ENCODE data around the gene ZC3H4. TPM values are rescaled to one million over a fixed set of nuclear protein-coding genes. Genes with fewer than 3 reads are reported as not detected.

The ZC3H4 gene
- total RNA-seq, 3 donors from 2014 or later, result 44.4 to 53.4 (median 52.8) TPM

GRCh38 chr19:47133021-47133471, 19.5 kb upstream of the ZC3H4 start:
- Histone ChIP-seq H3K9me3 (no peaks in the 10 kb centered on the region), H3K4me3 (no peak overlapping the region), H3K4me1 (ENCODE audit: low read depth) (peaks cover 5% of the 10 kb centered on the region), H3K36me3 (ENCODE audit: low read depth) (no peaks in the 10 kb centered on the region)
- TF ChIP-seq, protein P1, sequence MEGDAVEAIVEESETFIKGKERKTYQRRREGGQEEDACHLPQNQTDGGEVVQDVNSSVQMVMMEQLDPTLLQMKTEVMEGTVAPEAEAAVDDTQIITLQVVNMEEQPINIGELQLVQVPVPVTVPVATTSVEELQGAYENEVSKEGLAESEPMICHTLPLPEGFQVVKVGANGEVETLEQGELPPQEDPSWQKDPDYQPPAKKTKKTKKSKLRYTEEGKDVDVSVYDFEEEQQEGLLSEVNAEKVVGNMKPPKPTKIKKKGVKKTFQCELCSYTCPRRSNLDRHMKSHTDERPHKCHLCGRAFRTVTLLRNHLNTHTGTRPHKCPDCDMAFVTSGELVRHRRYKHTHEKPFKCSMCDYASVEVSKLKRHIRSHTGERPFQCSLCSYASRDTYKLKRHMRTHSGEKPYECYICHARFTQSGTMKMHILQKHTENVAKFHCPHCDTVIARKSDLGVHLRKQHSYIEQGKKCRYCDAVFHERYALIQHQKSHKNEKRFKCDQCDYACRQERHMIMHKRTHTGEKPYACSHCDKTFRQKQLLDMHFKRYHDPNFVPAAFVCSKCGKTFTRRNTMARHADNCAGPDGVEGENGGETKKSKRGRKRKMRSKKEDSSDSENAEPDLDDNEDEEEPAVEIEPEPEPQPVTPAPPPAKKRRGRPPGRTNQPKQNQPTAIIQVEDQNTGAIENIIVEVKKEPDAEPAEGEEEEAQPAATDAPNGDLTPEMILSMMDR (IDR thresholded peaks at IDR 0.05), result no peak
- ATAC-seq (no peak), DNase-seq (no peak)
- intact Hi-C loops (cut with DNase I, micrococcal nuclease), result no loop called here

DNA sequence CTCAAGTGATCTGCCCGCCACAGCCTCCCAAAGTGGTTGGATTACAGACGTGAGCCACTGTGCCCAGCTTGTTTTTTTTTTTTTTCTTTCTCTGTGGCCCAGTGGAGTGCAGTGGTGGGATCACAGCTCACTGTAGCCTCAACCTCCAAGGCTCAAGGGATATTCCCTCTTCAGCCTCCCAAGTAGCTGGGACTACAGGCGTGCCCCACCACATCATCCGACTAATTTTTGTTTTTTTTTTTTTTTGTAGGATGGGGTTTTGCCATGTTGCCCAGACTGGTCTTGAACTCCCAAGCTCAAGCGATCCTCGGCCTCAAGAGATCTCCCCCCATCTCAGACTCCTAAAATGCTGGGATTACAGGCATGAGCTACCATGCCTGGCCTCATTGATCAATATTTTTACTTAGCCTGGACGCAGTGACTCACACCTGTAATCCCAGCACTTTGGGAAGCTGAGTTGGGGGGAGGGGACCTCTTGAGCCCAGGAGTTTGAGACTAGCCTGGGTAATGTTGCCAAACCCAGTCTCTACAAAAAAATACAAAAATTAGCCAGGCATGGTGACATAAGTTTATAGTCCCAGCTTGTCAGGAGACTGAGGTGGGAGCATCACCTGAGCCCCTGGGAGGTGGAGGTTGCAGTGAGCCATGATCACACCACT, 18.7 kb upstream of the ZC3H4 start:
- Histone ChIP-seq H3K4me3 (no peak overlapping the region), H3K4me1 (ENCODE audit: low read depth) (peaks cover 5% of the 10 kb centered on the region), H3K36me3 (ENCODE audit: low read depth) (no peaks in the 10 kb centered on the region), H3K9me3 (no peaks in the 10 kb centered on the region)
- no peak for DNase-seq
- ATAC-seq, result no peak
- TF ChIP-seq, protein P1 (IDR thresholded peaks at IDR 0.05), result no peak
- intact Hi-C loops (cut with DNase I, micrococcal nuclease), result no loop called here

DNA sequence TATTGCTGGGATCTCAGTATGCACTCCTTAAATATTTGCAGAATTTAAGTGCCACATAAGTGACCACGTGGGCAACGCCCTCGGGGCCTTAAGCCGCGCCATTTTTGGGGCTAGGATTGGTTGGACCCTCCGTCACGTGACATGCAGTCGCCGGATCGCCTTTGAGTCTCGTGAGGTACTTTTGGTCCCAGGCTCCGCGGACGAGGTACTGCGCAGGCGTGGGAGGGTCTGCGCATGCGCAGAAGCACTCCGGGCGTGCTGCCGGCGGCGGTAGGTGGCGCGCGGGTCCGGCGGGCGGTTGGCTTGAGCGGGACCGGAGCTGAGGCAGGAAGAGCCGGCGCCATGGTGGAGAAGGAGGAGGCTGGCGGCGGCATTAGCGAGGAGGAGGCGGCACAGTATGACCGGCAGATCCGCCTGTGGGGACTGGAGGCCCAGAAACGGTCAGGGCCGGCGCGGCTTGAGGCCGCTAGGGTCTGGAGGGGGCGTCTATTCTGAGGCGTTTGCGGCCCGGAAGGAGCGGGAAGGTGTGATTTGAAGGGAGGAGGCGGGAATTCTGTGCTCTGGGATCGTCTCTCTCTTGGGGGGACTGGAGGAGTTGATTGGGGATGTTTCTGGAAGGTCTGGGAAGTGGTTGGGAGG, 17.1 kb upstream of the ZC3H4 start, which contains the start of gene SAE1:
Gene SAE1, plus strand, starts transcription at position 247 of the 639 bp plus-strand sequence. Its CDS starts 96 bp downstream, at position 343.
- Histone ChIP-seq H3K9me3 (no peaks in the 10 kb centered on the region), H3K4me1 (ENCODE audit: low read depth) (peaks cover 5% of the 10 kb centered on the region)
- intact Hi-C loops (cut with DNase I, micrococcal nuclease), result no loop called here

GRCh38 chr19:47130120-47130588, 16.6 kb upstream of the ZC3H4 start:
- DNase-seq, result peak in 1 of 3 donors; percentile 35
- ATAC-seq, result no peak
- intact Hi-C loops (cut with DNase I, micrococcal nuclease), result no loop called here
- Histone ChIP-seq H3K9me3 (no peaks in the 10 kb centered on the region), H3K4me1 (ENCODE audit: low read depth) (peaks cover 5% of the 10 kb centered on the region), H3K4me3 (no peak overlapping the region), H3K36me3 (ENCODE audit: low read depth) (no peaks in the 10 kb centered on the region)
- TF ChIP-seq, protein P1 (IDR thresholded peaks at IDR 0.05), result no peak

More for the DNA sequence above, 17.1 kb upstream of the ZC3H4 start, which contains the start of gene SAE1:
- Histone ChIP-seq H3K4me3 (peak within 1 kb of the TSS; percentile 80), H3K36me3 (ENCODE audit: low read depth) (no peaks in the 10 kb centered on the region)
- peak; percentile 97 for ATAC-seq
- TF ChIP-seq, protein P1 (IDR thresholded peaks at IDR 0.05), result no peak
- DNase-seq, result peak; percentile 91 to 97 (median 96)

DNA sequence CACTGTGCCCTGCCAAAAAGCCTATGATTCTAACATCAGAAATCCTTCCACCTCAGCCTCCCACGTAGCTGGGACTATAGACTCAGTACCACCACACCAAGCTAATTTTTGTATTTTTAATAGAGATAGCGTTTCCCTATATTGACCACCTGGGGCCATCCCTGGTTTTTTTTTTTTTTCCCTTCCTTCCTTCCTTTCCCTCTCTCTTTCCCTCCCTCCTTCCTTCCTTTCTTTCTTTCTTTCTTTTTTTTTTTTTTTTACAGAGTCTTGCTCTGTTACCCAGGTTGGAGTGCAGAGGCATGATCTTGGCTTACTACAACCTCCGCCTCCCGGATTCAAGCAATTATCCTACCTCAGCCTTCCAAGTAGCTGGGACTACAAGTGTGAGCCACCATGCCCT, 16.0 kb upstream of the ZC3H4 start:
- TF ChIP-seq, protein P1 (IDR thresholded peaks at IDR 0.05), result no peak
- intact Hi-C loops (cut with DNase I, micrococcal nuclease), result loop anchor here in 1 of 2 donors (10.0 kb wide), 1 partner anchor 95 kb away; no protein-coding TSS in a partner anchor
- DNase-seq (no peak), ATAC-seq (no peak)
- H3K4me3 ChIP-seq, result no peak overlapping the region
- no peaks in the 10 kb centered on the region for H3K9me3 ChIP-seq
- peaks cover 5% of the 10 kb centered on the region for H3K4me1 ChIP-seq (ENCODE audit: low read depth)
- H3K36me3 ChIP-seq (ENCODE audit: low read depth), result no peaks in the 10 kb centered on the region
